CD4-positive, alpha-beta T cell treated with Interleukin-15 for 1 hour (primary cell): ENCODE data around the gene MCRIP2.

Source experiments
- DNase-seq: peaks from one replicate; pipeline ENCODE4 v3.0.0-alpha.2; 2020

Gene MCRIP2

GRCh38 chr16:649631-650030 is 8.0 kb downstream of the MCRIP2 start:
- no peak for DNase-seq

GRCh38 chr16:651844-652243 is 10.2 kb downstream of the MCRIP2 start:
- DNase-seq: no peak

- no peak for DNase-seq
Observed at GRCh38 chr16:652454-653305, 11.1 kb downstream of the MCRIP2 start.

GRCh38 chr16:654034-654433 is 12.4 kb downstream of the MCRIP2 start:
- no peak for DNase-seq

GRCh38 chr16:657487-657886 is 15.9 kb downstream of the MCRIP2 start:
- no peak for DNase-seq

GRCh38 chr16:658679-659571 is 17.3 kb downstream of the MCRIP2 start:
- DNase-seq: no peak

GRCh38 chr16:659618-660017 is 18.0 kb downstream of the MCRIP2 start:
- no peak for DNase-seq

GRCh38 chr16:660132-660458 is 18.5 kb downstream of the MCRIP2 start:
- DNase-seq: no peak

GRCh38 chr16:660459-661183 is 19.0 kb downstream of the MCRIP2 start:
- DNase-seq: peak; percentile 77

- DNase-seq: no peak
Observed at GRCh38 chr16:661184-661821, 19.7 kb downstream of the MCRIP2 start.

GRCh38 chr16:662095-662494 is 20.5 kb downstream of the MCRIP2 start:
- DNase-seq: no peak

GRCh38 chr16:662597-662996 is 21.0 kb downstream of the MCRIP2 start:
- no peak for DNase-seq

- no peak for DNase-seq
Observed at GRCh38 chr16:666572-666971, 24.9 kb downstream of the MCRIP2 start.

GRCh38 chr16:667113-667779 is 25.6 kb downstream of the MCRIP2 start:
- no peak for DNase-seq

GRCh38 chr16:667780-668518 is 26.3 kb downstream of the MCRIP2 start, which contains the start of gene RHOT2:
RHOT2 (plus strand) TSS chr16:668132; CDS start chr16:668200, 68 bp downstream.
- peak; percentile 94 for DNase-seq

- no peak for DNase-seq
Observed at GRCh38 chr16:668519-669171, 27.0 kb downstream of the MCRIP2 start.

- no peak for DNase-seq
Observed at GRCh38 chr16:669666-670065, 28.0 kb downstream of the MCRIP2 start.

GRCh38 chr16:670485-671352 is 29.1 kb downstream of the MCRIP2 start:
- DNase-seq: no peak

- DNase-seq: no peak
Observed at GRCh38 chr16:671353-672131, 29.9 kb downstream of the MCRIP2 start.
